ENCODE measurements around the gene SULT1C4.

SULT1C4 gene

GRCh38 chr2:108369153-108369552 is 8.6 kb upstream of the SULT1C4 start:
- FAIRE-seq (no peak), DNase-seq (ENCODE audit: insufficient read length, low spot score) (no peak)

- no peak for FAIRE-seq
- DNase-seq (ENCODE audit: insufficient read length, low spot score) = no peak
Observed at GRCh38 chr2:108370080-108370479, 7.7 kb upstream of the SULT1C4 start.

GRCh38 chr2:108376774-108377173 is 980 bp upstream of the SULT1C4 start:
- DNase-seq (ENCODE audit: insufficient read length, low spot score) (no peak), FAIRE-seq (no peak)

- FAIRE-seq (no peak), DNase-seq (ENCODE audit: insufficient read length, low spot score) (no peak)
Observed at GRCh38 chr2:108377401-108377800, 353 bp upstream of the SULT1C4 start.

GRCh38 chr2:108378851-108379250 is 1.1 kb downstream of the SULT1C4 start:
- FAIRE-seq (no peak), DNase-seq (ENCODE audit: insufficient read length, low spot score) (no peak)

- DNase-seq (ENCODE audit: insufficient read length, low spot score) = no peak
- no peak for FAIRE-seq
Observed at GRCh38 chr2:108382196-108382595, 4.4 kb downstream of the SULT1C4 start.

- DNase-seq (ENCODE audit: insufficient read length, low spot score) (no peak), FAIRE-seq (no peak)
Observed at GRCh38 chr2:108383146-108383830, 5.5 kb downstream of the SULT1C4 start.

- DNase-seq (ENCODE audit: insufficient read length, low spot score) (no peak), FAIRE-seq (no peak)
Observed at GRCh38 chr2:108384662-108385393, 7.1 kb downstream of the SULT1C4 start.

- DNase-seq (ENCODE audit: insufficient read length, low spot score) (no peak), FAIRE-seq (no peak)
Observed at GRCh38 chr2:108385411-108386071, 7.8 kb downstream of the SULT1C4 start.

GRCh38 chr2:108388045-108388444 is 10.3 kb downstream of the SULT1C4 start:
- no peak for FAIRE-seq
- no peak for DNase-seq (ENCODE audit: insufficient read length, low spot score)

GRCh38 chr2:108390340-108390739 is 12.6 kb downstream of the SULT1C4 start:
- no peak for DNase-seq (ENCODE audit: insufficient read length, low spot score)
- FAIRE-seq = no peak

GRCh38 chr2:108392029-108392428 is 14.3 kb downstream of the SULT1C4 start:
- FAIRE-seq = no peak
- no peak for DNase-seq (ENCODE audit: insufficient read length, low spot score)

- FAIRE-seq (no peak), DNase-seq (ENCODE audit: insufficient read length, low spot score) (no peak)
Observed at GRCh38 chr2:108393197-108393596, 15.4 kb downstream of the SULT1C4 start.

GRCh38 chr2:108395155-108395554 is 17.4 kb downstream of the SULT1C4 start:
- FAIRE-seq (no peak), DNase-seq (ENCODE audit: insufficient read length, low spot score) (no peak)

GRCh38 chr2:108396845-108397244 is 19.1 kb downstream of the SULT1C4 start:
- FAIRE-seq (no peak), DNase-seq (ENCODE audit: insufficient read length, low spot score) (no peak)

GRCh38 chr2:108399479-108399878 is 21.7 kb downstream of the SULT1C4 start:
- no peak for DNase-seq (ENCODE audit: insufficient read length, low spot score)
- no peak for FAIRE-seq

- DNase-seq (ENCODE audit: insufficient read length, low spot score) = no peak
- FAIRE-seq = no peak
Observed at GRCh38 chr2:108401800-108402199, 24.0 kb downstream of the SULT1C4 start.

- peak; percentile 17 for DNase-seq (ENCODE audit: insufficient read length, low spot score)
- peak; percentile 49 for FAIRE-seq
Observed at GRCh38 chr2:108403494-108403893, 25.7 kb downstream of the SULT1C4 start.

GRCh38 chr2:108404784-108405397 is 27.1 kb downstream of the SULT1C4 start:
- FAIRE-seq (no peak), DNase-seq (ENCODE audit: insufficient read length, low spot score) (no peak)

GRCh38 chr2:108407864-108408729 is 30.3 kb downstream of the SULT1C4 start:
- FAIRE-seq = no peak
- DNase-seq (ENCODE audit: insufficient read length, low spot score) = no peak

Data from HTR-8/SVneo (cell line).